GM04503 (cell line): ENCODE data around the gene COL4A1.

Experiments used
- DNase-seq: peaks from one replicate; pipeline ENCODE4 v3.0.0-alpha.2; 2012; ENCODE audit warnings: low read depth

Gene COL4A1

GRCh38 chr13:110109910-110110309 lies 197.0 kb downstream of the COL4A1 start:
- peak; percentile 73 for DNase-seq

GRCh38 chr13:110109140-110109783 lies 197.7 kb downstream of the COL4A1 start:
- DNase-seq, result no peak

- no peak for DNase-seq
Measured at GRCh38 chr13:110108348-110109139, 198.4 kb downstream of the COL4A1 start.

- DNase-seq, result no peak
Measured at GRCh38 chr13:110107568-110108347, 199.2 kb downstream of the COL4A1 start.

- no peak for DNase-seq
Measured at GRCh38 chr13:110106726-110107125, 200.2 kb downstream of the COL4A1 start.

GRCh38 chr13:110105136-110105535 lies 201.8 kb downstream of the COL4A1 start:
- no peak for DNase-seq

DNA sequence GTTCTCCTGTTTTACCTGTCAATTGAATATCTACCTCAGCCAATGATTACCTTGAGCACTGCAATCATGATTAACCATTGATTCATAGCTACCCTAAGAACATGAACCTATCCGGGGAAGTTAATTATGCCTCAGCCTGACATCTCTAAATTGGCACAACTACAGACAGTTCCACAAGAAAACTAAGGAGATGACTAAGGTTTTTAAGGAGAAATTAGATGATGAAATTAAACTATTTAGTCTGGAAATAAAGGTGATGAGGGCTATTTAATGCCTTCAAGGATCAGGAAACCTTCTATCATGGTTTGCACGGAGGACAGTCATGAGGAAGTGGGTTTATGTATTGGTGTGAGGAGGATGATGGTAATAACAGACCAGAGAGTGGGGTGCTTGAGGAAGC lies 203.4 kb downstream of the COL4A1 start:
- no peak for DNase-seq

GRCh38 chr13:110103026-110103425 lies 203.9 kb downstream of the COL4A1 start:
- DNase-seq, result no peak

DNA sequence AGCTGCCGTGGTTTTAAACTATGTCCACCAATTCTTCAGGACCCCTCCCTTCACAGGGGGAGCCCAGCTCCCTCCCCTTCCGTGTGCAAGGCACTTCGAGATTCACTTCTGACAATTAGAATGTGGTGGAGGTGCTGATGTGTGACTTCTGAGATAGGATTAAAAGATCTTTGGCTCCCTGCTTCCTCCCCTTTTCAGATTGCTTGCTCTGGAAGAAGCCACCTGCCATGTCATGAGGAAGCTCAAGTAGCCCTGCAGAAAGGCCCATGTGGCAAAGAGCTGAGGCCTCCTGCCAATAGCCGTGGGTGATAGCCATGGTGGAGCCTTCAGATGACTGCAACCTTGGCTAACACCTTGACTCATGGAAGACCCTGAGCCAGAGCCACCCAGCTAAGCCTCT lies 204.9 kb downstream of the COL4A1 start:
- no peak for DNase-seq

DNA sequence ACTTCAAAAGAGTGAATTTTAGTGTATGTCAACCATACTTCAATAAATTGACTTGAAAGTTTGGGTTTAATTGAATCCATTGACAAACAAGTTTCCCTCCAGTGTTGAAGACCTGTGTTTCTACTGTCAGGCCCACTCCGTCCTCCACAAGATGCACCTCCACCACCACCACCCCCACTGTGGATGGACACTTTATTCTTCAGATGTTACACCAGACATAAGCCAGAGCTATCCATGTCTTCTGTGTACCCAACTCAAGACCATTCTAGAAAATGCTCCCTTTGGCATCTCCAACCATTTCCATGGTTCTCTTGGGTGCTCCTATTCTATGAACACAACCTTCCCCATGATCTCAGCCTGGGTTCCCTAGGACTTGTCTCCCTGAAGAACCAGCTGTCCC lies 207.0 kb downstream of the COL4A1 start:
- no peak for DNase-seq
